CD14-positive monocyte (primary cell): ENCODE data around the gene CCNI. TPM values are rescaled to one million over a fixed set of nuclear protein-coding genes. Genes with fewer than 3 reads are reported as not detected.

ENCODE experiments used
- DNase-seq, 3 donors: peaks; one replicate each; pipeline ENCODE4 v3.0.0-alpha.2; 2011 to 2022
- H2AFZ ChIP-seq: 2 replicates; pipeline ENCODE4 v1.6.0; 2012; ENCODE audit warnings: mild to moderate bottlenecking, low read depth, low read length, inconsistent platforms; ENCODE audit not compliant: insufficient read depth, poor library complexity, severe bottlenecking
- H3K27ac ChIP-seq, 2 donors: 1 replicate in 1 of 2; 2 replicates in 1 of 2; pipeline ENCODE4 v1.5.1; 2012 to 2013; ENCODE audit warnings: low read length in 2 of 2, control low read depth in 1 of 2, inconsistent platforms in 1 of 2, low read depth in 1 of 2, mild to moderate bottlenecking in 1 of 2
- H3K27me3 ChIP-seq, 2 donors: one replicate each; pipeline versions ENCODE4 v1.6.0 to v1.6.1; 2011 to 2013; ENCODE audit warnings: low read length in 2 of 2; ENCODE audit not compliant: control insufficient read depth in 2 of 2, insufficient read depth in 2 of 2
- H3K36me3 ChIP-seq, 2 donors: replicated peaks in 1 of 2; 1 replicate in 1 of 2; 2 replicates in 1 of 2; pipeline versions ENCODE4 v1.5.1 to v1.6.1; 2012 to 2013; ENCODE audit warnings: low read length in 2 of 2, control low read depth in 1 of 2, inconsistent platforms in 1 of 2, mild to moderate bottlenecking in 1 of 2; ENCODE audit not compliant: insufficient read depth in 2 of 2, control insufficient read depth in 1 of 2
- H3K4me1 ChIP-seq, 2 donors: 1 replicate in 1 of 2; 2 replicates in 1 of 2; pipeline versions ENCODE4 v1.5.1 to v1.6.1; 2012 to 2013; ENCODE audit warnings: low read length in 2 of 2, control low read depth in 1 of 2, inconsistent platforms in 1 of 2, mild to moderate bottlenecking in 1 of 2, moderate library complexity in 1 of 2; ENCODE audit not compliant: insufficient read depth in 2 of 2, control insufficient read depth in 1 of 2
- H3K4me2 ChIP-seq: replicated peaks from 2 replicates; pipeline ENCODE3; 2012; ENCODE audit warnings: low read length, moderate library complexity, mild to moderate bottlenecking; ENCODE audit not compliant: poor library complexity, severe bottlenecking; ENCODE audit errors: extremely low read depth
- H3K4me3 ChIP-seq, 3 experiments: fragments of 200-600 bp in 1 of 3; sonication (generic) in 1 of 3; replicated peaks in 1 of 3; 1 replicate in 2 of 3; 2 replicates in 1 of 3; pipeline ENCODE4 v1.5.1; 2011 to 2013; ENCODE audit warnings: low read length in 3 of 3, mild to moderate bottlenecking in 3 of 3, control low read depth in 2 of 3, low read depth in 2 of 3, inconsistent platforms in 1 of 3, moderate library complexity in 1 of 3
- H3K79me2 ChIP-seq: 2 replicates; pipeline ENCODE4 v1.6.0; 2012; ENCODE audit warnings: mild to moderate bottlenecking, control low read depth, inconsistent platforms, low read length, moderate library complexity; ENCODE audit not compliant: insufficient read depth
- H3K9ac ChIP-seq: 2 replicates; pipeline ENCODE4 v1.6.0; 2017; ENCODE audit warnings: low read length, mild to moderate bottlenecking; ENCODE audit not compliant: insufficient read depth, poor library complexity, severe bottlenecking
- H3K9me3 ChIP-seq, 2 donors: replicated peaks in 1 of 2; 1 replicate in 1 of 2; 2 replicates in 1 of 2; pipeline versions ENCODE4 v1.5.1 to v1.6.1; 2012 to 2013; ENCODE audit warnings: low read length in 2 of 2, control low read depth in 1 of 2; ENCODE audit not compliant: control insufficient read depth in 1 of 2, insufficient read depth in 1 of 2
- H4K20me1 ChIP-seq: 2 replicates; pipeline ENCODE4 v1.6.0; 2012; ENCODE audit warnings: mild to moderate bottlenecking, low read length, control low read depth, moderate library complexity; ENCODE audit not compliant: insufficient read depth
- H3K27ac Mint-ChIP-seq, 7 donors: one replicate each; pipeline ENCODE4 v1.8.0; 2020; ENCODE audit warnings: mild to moderate bottlenecking in 7 of 7, mixed read lengths in 7 of 7, moderate library complexity in 6 of 7, inconsistent platforms in 2 of 7
- H3K27me3 Mint-ChIP-seq, 3 donors: one replicate each; pipeline ENCODE4 v1.8.0; 2021 to 2022; ENCODE audit warnings: low read depth in 3 of 3, mild to moderate bottlenecking in 3 of 3, mixed read lengths in 3 of 3, moderate library complexity in 3 of 3, inconsistent platforms in 1 of 3
- H3K36me3 Mint-ChIP-seq, 2 donors: one replicate each; pipeline ENCODE4 v1.8.0; 2020; ENCODE audit warnings: mixed read lengths in 2 of 2, inconsistent platforms in 1 of 2, mild to moderate bottlenecking in 1 of 2
- H3K4me1 Mint-ChIP-seq: one replicate; pipeline ENCODE4 v1.8.0; 2020; ENCODE audit warnings: mild to moderate bottlenecking, mixed read lengths
- H3K4me3 Mint-ChIP-seq, 2 donors: one replicate each; pipeline ENCODE4 v1.8.0; 2020; ENCODE audit warnings: mild to moderate bottlenecking in 2 of 2, mixed read lengths in 2 of 2, moderate library complexity in 1 of 2
- H3K9me3 Mint-ChIP-seq, 7 donors: one replicate each; pipeline ENCODE4 v1.8.0; 2020 to 2022; ENCODE audit warnings: mixed read lengths in 7 of 7, mild to moderate bottlenecking in 6 of 7, moderate library complexity in 6 of 7, inconsistent platforms in 2 of 7
- CTCF ChIP-seq: fragments of 200-600 bp; IDR thresholded peaks from one replicate; pipeline ENCODE4 v1.8.0; 2022; ENCODE audit warnings: antibody characterized with exemption, mild to moderate bottlenecking
- whole genome bisulfite sequencing: methylation state at CpG from one replicate; pipeline ENCODE4 v1.1.5; 2013; ENCODE audit warnings: missing lambda C conversion rate; ENCODE audit not compliant: insufficient coverage; 5-methylcytosine and 5-hydroxymethylcytosine counted together
- intact Hi-C, 2 donors: fragments of 100-400 bp; cut with micrococcal nuclease; formaldehyde crosslinking; loops; one replicate each; pipeline versions ENCODE4 v1.15.0 to v1.15.1; 2023
- polyA plus RNA-seq, 3 donors: library from polyadenylated mRNA; depleted of rRNA in 1 of 3; unstranded in 2 of 3; stranded (reverse) in 1 of 3; fragments of 300-500 nt in 2 of 3; fragments of >200 nt in 1 of 3; fragmentation: Illumina TruSeq in 2 of 3; gene quantifications; 1 replicate in 2 of 3; 2 replicates in 1 of 3; pipeline ENCODE4 v1.2.3, GENCODE V29; 2012 to 2021

CCNI gene
- polyA plus RNA-seq, 3 donors, result 106 to 264 (median 171) TPM

- Mint-ChIP-seq H3K4me3 (no peak overlapping the region), H3K36me3 (peaks cover 33 to 40% of the 10 kb centered on the region in 2 donors), H3K4me1 (no peaks in the 10 kb centered on the region), H3K27me3 (no peaks in the 10 kb centered on the region), H3K9me3 (no peaks in the 10 kb centered on the region), H3K27ac (peak overlapping the region in 1 of 7 donors; percentile 26)
- H3K27me3 ChIP-seq, result no peaks in the 10 kb centered on the region
- no peak for TF ChIP-seq CTCF
- no peak overlapping the region for H3K9ac ChIP-seq
- H4K20me1 ChIP-seq, result no peaks in the 10 kb centered on the region
- H3K9me3 ChIP-seq, result no peaks in the 10 kb centered on the region
- intact Hi-C loops, result no loop called here
- no peak overlapping the region for H3K4me2 ChIP-seq
- no CpG with 5 or more reads among the region's 2 CpGs for WGBS
- DNase-seq, result no peak
- H3K36me3 ChIP-seq, result peaks cover 10 to 35% of the 10 kb centered on the region in 2 donors
- no peak overlapping the region for H2AFZ ChIP-seq
- H3K4me3 ChIP-seq, result no peak overlapping the region
- no peaks in the 10 kb centered on the region for H3K79me2 ChIP-seq
- H3K4me1 ChIP-seq, result no peaks in the 10 kb centered on the region
- H3K27ac ChIP-seq, result no peak overlapping the region
Observed at GRCh38 chr4:77028246-77028645, 47.5 kb downstream of the CCNI start.

- Histone ChIP-seq H3K4me1 (no peaks in the 10 kb centered on the region), H3K4me3 (no peak overlapping the region), H3K4me2 (no peak overlapping the region), H3K9ac (no peak overlapping the region), H3K9me3 (no peaks in the 10 kb centered on the region), H4K20me1 (no peaks in the 10 kb centered on the region), H3K27ac (no peak overlapping the region), H2AFZ (no peak overlapping the region), H3K36me3 (peaks cover 6 to 18% of the 10 kb centered on the region in 2 donors), H3K79me2 (no peaks in the 10 kb centered on the region), H3K27me3 (no peaks in the 10 kb centered on the region)
- DNase-seq, result no peak
- Mint-ChIP-seq H3K36me3 (peaks cover 28 to 38% of the 10 kb centered on the region in 2 donors), H3K9me3 (no peaks in the 10 kb centered on the region), H3K27me3 (no peaks in the 10 kb centered on the region), H3K27ac (no peak overlapping the region), H3K4me1 (peaks cover 7% of the 10 kb centered on the region), H3K4me3 (no peak overlapping the region)
- intact Hi-C loops, result no loop called here
- TF ChIP-seq CTCF, result no peak
- 96% methylated on average over 3 of the region's 4 CpGs for WGBS
Observed at GRCh38 chr4:77026322-77026704, 49.5 kb downstream of the CCNI start.
